8988T (cell line): ENCODE data around the gene TKTL1.
"Not testable (repeated sequence)": the region's sequence is repeated elsewhere in the genome, so short reads cannot be mapped to it uniquely, and the experiment has no call there.

ENCODE experiments used
- DNase-seq: peaks from one replicate; pipeline ENCODE4 v3.0.0; 2011

The TKTL1 gene, protein sequence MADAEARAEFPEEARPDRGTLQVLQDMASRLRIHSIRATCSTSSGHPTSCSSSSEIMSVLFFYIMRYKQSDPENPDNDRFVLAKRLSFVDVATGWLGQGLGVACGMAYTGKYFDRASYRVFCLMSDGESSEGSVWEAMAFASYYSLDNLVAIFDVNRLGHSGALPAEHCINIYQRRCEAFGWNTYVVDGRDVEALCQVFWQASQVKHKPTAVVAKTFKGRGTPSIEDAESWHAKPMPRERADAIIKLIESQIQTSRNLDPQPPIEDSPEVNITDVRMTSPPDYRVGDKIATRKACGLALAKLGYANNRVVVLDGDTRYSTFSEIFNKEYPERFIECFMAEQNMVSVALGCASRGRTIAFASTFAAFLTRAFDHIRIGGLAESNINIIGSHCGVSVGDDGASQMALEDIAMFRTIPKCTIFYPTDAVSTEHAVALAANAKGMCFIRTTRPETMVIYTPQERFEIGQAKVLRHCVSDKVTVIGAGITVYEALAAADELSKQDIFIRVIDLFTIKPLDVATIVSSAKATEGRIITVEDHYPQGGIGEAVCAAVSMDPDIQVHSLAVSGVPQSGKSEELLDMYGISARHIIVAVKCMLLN

DNA sequence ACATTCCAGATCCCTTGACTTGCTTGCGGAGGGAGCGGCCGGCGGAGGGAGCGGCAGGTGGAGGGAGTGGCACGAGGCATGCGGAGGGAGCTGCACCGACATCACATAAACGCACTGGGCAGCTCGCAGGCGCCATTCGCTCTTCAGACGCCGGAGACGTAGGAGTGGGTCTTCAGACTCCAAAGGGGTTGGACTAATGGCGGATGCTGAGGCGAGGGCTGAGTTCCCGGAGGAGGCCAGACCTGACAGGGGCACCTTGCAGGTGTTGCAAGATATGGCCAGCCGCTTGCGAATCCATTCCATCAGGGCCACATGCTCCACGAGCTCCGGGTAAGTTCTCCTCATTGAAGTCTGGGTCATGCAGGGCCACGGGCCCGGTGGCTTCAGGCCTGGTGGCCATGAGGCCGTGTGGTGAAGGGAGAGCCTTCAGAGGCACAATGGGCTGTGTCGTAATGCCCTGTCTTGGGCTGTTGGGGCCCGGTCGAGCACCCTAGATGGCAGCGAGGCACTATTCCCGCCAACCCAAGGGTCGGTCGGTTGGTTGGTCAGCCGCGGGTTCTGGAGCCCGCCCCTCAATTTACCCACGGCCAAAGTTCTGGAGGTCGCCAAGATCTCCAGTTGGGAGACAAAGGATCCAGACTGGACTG is at the start of gene TKTL1:
TKTL1 (plus strand) TSS at position 132 of the 647 bp plus-strand sequence; CDS start at position 197, 65 bp downstream.
- DNase-seq: no peak

DNA sequence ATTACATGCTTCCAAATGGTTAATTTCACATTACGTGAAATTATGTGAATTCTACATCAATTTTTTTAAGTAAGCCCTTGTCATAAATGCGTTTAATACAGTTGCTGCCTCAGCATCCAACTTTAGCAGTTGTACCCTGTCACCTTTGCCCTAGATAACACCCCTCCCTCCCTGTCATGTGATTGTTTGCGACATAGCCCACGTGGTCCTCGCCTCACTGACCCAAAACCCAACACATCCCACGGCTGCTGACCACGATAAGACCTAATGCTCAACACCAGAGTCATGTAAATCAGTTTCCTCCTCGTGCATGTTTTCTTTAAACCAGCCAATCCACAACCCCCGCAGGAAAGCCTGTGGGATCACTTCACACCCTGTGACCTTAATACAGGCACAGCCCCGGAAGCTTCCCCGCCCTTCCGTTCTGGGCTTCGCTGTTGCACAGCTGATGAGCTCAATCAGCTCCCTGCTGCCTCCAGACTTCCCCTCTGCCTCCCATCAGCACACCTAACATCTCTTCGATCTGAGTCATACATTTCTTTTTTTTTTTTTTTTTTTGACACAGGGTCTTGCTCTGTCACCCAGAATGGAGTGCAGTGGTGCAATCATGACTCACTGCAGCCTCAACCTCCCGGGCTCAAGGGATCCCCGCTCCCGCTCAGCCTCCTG is 48.1 kb upstream of the TKTL1 start:
- DNase-seq: not testable (repeated sequence)

DNA sequence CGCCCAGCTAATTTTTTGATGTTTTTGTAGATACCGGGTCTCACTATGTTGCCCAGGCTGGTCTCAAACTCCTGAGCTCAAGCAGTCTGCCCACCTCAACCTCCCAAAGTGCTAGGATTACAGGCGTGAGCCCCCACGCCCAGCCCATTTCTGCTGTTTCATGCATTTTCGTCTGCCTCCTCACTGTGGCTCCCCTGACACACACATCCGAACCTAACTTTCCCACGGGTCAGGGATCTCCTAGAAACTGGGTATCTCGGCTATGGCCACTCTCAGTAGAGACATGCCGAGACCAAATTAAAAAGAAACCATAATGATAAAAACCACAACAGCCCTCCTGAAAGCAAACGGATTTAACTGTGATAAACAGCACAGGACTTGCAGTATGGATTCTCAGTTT is 47.5 kb upstream of the TKTL1 start:
- not testable (repeated sequence) for DNase-seq

DNA sequence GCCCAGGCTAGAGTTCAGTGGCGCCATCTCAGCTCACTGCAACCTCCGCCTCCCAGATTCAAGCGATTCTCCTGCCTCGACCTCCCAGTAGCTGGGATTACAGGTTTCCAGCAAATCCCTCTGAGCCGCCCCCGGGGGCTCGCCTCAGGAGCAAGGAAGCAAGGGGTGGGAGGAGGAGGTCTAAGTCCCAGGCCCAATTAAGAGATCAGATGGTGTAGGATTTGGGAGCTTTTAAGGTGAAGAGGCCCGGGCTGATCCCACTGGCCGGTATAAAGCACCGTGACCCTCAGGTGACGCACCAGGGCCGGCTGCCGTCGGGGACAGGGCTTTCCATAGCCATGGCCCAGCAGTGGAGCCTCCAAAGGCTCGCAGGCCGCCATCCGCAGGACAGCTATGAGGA is 38.3 kb upstream of the TKTL1 start, which contains the start of gene OPN1MW3:
OPN1MW3 (plus strand) TSS at position 301 of the 400 bp plus-strand sequence; CDS start at position 339, 38 bp downstream.
- not testable (repeated sequence) for DNase-seq

DNA sequence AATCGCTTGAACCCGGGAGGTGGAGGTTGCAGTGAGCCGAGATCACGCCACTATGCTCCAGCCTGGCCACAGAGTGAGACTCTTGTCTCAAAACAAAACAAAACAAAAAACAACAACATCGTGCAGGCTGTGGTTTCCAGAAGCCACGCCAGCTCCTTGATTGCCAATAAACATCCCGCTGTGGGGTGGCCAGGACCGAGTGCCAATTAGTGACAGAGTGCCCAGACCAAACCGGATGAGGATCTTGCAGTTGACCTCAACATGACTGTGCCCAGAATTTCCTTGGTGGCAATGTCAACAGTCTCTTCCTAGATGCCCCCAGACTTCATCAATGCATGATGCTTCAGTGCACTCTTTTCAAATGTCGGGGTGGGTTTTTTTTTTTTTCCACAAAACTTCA is 36.9 kb upstream of the TKTL1 start:
- not testable (repeated sequence) for DNase-seq

DNA sequence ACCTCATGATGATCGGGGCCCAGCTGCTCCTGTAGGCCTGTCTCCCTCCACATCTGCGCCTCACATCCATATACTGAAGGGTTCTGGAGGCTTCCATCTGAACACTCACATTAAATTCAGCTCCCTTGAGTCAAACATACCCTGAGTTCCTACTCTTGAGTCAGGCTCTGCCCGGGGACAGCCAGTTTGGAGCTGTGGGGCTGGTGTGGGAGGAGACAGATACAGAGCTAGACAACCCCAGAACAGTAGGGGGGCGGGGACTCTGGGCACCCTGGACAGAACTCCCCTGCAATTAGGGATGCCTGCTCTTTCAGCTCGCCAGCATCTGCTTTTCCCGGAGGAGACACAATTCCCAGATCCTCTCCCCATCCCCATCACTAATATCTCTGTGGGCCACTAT is 32.5 kb upstream of the TKTL1 start:
- not testable (repeated sequence) for DNase-seq

DNA sequence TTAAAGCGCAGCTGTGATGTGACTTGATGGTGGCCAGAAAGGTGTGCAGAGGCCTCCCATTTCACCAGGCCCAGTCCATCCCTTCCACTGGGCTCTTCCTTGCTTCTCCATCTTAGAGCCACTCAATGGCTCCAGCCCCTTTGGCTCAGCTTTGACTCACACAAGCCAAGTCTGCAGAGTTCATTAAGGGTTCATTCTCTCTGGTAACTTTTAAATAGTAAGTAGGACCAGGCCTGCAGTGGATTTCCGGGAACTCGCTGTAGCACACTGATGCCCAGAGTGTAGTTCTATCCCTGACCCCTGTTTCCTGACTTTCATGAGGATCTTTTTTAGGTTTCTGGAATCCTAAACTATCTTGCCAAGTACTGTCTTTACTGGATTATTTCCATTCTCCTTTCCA is 26.4 kb upstream of the TKTL1 start:
- not testable (repeated sequence) for DNase-seq

DNA sequence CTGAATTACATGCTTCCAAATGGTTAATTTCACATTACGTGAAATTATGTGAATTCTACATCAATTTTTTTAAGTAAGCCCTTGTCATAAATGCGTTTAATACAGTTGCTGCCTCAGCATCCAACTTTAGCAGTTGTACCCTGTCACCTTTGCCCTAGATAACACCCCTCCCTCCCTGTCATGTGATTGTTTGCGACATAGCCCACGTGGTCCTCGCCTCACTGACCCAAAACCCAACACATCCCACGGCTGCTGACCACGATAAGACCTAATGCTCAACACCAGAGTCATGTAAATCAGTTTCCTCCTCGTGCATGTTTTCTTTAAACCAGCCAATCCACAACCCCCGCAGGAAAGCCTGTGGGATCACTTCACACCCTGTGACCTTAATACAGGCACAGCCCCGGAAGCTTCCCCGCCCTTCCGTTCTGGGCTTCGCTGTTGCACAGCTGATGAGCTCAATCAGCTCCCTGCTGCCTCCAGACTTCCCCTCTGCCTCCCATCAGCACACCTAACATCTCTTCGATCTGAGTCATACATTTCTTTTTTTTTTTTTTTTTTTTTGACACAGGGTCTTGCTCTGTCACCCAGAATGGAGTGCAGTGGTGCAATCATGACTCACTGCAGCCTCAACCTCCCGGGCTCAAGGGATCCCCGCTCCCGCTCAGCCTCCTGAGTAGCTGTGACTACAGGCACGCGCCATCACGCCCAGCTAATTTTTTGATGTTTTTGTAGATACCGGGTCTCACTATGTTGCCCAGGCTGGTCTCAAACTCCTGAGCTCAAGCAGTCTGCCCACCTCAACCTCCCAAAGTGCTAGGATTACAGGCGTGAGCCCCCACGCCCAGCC is 10.9 kb upstream of the TKTL1 start:
- DNase-seq: not testable (repeated sequence)

DNA sequence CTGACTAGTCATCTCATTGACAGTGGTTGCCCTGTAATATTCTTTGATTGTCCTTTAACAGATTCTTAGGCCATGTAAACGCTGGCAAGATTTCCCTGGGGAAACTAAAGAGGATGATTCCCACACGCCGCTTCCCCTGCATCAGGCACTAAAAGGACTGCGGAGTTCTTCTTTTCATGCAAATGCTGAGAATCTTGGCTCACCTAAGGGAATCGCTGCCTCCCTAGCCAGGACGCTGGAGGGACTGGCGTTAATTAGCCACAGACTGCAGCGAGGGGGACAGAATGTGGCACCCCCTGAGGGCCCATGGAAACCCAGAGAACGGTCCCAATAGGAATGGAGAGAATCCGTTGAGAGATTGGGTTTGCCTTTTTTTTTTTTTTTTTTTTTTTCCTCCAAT is 9.2 kb upstream of the TKTL1 start:
- not testable (repeated sequence) for DNase-seq

DNA sequence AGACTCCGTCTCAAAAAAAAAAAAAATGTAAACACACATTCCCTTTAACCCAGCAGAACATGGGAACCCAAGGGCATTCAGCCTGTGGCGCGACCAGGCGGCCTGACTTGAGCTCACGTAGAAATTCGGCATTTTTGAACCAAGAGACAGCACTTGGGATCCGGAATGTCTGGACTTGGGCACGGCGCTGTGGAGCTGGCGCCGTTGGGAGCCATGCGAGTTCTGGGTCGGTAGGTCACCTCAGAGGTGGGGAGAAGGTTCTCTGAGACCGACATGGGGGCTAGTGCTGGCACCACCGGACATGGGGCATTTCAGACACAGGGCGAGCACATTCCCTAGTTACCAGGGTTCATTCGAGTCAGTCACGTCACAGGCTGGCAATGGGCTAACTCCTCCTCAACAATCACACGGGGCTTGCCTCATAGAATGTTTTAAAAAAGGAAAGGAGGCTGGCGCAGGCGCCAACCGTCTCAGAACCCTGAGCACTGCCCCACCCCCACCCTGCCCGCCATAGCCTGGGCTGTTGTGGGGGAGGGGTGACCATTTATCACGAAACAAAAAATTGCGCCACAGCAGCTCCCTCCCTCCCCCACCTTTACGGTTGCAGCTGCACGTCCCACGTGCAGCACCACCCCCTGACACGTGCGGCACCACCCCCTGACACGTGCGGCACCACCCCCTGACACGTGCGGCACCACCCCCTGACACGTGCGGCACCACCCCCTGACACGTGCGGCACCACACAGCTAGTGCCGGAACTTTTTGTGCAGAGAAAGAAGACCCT is 612 bp upstream of the TKTL1 start, which contains the start of gene TEX28:
TEX28 (minus strand) TSS at position 334 of the 784 bp plus-strand sequence. CDS start 3,007 bp downstream, outside the sequence.
- DNase-seq: no peak

DNA sequence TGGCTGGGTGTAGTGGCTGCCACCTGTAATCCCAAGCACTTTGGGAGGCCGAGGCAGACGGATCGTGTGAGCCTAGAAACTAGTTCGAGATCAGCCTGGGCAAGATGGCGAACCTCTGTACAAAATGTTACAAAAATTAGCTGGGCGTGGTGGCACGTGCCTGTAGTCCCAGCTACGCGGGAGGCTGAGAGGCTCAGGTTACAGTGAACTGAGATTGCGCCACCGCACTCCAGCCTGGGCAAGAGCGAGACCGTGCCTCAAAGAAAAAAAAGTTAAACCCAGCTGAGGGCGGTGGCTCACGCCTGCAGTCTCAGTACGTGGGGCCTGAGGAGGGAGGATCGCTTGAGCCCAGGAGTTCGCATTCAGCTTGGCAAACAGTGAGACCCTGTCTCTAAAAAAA is 1.1 kb downstream of the TKTL1 start:
- DNase-seq: no peak

DNA sequence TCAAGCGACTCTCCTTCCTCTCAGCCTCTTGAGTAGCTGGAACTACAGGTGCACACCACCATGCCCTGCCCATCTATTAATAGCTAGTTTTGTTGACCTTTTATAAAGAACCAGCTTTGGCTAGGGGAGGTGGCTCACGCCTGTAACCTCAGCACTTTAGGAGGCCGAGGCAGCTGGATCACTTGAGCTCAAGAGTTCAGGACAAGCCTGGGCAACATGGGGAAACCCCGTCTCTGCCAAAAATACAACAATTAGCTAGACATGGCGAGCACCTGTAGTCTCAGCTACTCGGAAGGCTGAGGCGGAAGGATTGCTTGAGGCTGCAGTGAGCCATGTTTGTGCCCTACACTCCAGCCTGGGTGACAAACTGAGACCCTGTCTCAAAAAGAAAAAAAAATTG is 2.7 kb downstream of the TKTL1 start:
- DNase-seq: no peak

DNA sequence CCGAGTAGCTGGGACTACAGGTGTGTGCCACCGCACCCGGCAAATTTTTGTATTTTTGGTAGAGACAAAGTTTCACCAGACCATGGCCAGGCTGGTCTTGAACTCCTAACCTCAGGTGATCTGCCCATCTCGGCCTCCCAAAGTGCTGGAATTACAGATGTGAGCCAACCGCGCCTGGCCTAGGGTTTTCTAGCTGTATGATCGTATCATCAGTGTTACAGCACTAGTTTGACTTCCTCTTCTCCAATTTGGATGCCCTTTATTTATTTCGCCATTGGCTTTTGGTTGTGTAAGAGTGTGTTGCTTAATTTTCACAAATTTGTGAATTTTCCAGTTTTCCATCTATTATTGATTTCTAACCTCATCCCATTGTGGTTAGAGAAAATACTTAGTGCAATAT is 5.2 kb downstream of the TKTL1 start:
- no peak for DNase-seq

DNA sequence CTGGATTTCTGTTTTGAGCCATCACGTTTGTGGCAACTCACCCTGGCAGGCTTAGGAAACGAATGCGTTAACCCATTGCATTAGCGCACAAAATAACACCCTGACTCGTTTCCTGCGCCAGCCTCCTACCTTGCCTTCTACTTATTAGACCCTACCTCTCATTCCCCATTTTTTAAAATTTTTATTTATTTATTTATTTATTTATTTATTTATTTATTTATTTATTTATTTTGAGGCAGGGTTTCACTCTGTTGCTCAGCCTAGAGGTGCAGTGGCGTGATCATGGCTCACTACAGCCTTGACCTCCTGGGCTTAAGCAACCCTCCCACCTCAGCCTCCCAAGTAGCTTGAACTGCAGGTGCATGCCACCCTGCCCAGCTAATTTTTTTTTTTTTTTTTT is 7.4 kb downstream of the TKTL1 start:
- not testable (repeated sequence) for DNase-seq

DNA sequence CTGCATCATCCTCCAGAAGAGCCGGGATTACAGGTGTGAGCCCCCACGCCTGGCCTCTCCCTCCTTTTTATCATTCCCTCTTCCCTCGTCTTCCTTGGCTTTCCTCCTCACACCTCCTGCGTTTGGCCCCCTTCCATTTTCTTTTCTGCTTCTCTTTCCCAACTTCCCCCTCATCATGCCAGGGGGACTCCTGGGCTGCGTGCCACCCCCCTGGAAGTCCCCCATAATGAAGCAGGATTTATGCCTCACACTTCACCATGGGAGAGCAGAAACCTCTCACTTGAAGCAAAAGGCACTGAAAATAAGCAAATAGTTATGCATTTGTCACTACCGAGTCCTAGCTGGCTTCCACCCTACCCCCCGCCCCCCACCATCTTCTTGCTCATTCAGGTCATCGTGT is 7.9 kb downstream of the TKTL1 start:
- DNase-seq: no peak

DNA sequence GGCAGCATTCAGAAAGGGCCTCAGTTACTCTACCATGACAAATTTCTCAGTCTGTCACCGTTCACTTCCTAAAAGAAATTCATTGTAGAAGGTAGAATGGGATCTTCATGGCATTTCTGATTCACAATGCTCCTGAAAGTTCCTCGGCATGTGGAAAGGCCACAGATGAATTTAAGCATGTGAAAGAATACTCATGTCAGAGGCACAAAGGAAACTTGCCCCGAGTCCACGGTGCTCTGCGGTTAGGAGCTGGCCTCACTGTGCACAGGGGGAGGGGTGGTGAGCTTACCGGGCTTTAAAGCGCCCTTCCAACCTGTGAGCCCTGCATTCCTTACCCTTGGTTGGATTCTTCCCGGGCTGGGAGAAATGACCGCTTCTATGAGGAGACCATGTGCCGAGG is 9.3 kb downstream of the TKTL1 start:
- no peak for DNase-seq

DNA sequence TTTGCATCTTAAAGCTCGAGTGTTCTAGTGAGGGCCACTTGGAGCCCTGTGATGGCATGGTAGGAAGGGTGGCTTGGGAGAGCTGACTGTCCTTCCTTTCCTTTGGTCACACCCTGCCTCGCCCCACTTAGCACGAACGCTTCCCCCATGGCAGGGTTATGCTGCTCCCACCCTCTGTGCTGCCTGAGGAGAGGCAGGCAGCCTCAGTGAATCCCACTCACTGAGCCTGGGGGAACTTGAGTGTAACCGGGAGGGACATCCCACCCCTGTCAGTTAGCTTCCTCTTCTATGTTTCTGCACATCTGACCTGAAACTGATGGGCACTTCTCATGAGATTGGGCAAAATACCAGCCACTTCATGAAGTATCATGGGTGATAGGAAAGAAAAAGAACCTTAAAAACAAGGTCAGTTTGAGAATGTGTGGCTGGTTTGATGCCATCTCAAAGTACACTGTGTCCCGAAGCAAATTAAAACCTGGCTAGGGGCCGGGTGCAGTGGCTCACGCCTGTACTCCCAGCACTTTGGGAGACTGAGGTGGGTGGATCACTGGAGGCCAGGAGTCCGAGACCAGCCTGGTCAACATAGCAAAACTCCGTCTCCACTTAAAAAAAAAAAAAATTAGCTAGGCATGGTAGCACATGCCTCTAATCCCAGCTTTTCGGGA is 10.1 kb downstream of the TKTL1 start:
- DNase-seq: no peak

DNA sequence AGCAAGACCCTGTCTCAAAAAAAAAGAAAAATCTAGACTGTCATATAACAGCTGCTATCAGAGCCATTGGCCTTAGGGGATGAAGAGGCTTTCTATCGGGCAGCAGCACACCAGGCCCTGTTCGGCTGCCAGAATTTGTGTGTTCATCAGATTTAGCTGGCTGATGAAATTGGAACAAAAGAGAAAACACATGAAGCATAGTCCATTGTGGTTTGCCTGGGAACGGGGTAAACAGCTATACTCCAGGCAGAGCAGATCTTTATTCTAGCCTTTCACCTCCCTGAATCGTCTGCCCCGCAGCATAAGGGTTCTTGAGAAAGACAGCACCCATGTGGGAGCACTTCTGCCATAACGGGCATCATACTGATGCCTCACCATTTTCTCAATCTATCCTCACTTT is 11.6 kb downstream of the TKTL1 start:
- DNase-seq: no peak

DNA sequence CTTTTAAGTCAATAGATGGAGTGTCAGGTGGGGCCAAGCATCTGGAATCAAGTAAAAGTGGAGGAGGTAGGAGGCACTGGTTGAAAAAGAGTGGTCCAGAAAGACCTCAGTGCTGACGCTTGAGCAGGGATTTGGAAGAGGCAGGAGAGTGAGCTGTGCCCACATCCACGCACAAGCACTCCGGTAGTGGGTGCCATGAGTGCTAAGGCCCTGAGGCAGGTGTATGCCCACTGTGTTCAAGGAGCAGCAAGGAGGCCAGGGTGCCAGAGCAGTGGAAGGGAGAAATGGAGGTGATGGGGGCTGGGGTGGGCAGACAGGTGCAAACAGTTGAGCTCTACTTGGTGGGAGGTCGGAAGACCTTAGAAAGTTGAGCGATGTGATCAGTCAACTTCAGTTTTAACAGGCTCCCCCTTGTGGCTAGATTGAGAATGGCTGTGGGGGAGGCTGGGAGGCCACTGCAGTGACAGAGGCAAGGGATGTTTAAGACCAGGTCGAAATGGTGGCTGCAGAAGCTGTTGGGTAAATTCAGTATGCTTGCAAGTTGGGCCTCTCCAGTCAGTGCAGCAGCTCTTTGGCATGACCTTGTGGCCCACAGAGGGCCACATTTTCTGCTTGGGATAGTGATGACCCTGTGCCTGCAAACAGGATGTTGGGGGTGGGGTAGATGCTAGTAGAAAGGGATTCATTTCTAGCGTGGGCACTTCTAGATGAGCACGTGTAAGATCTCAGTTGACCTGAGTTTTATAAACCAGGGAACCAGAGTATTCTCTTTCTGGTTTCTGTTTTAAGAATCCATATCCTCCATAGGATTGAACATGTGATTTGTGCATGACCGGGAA is 12.7 kb downstream of the TKTL1 start:
- peak; percentile 49 for DNase-seq
